ENCODE measurements around the gene NACC1. TPM values are rescaled to one million over a fixed set of nuclear protein-coding genes. Genes with fewer than 3 reads are reported as not detected.
A peak's percentile ranks its signal among the peaks of the same experiment; 100 is the strongest.
"Not testable (repeated sequence)": the region's sequence is repeated elsewhere in the genome, so short reads cannot be mapped to it uniquely, and the experiment has no call there.

NACC1 gene
- total RNA-seq, 1 donor from 2014 or later: 66.2 TPM

- DNase-seq (ENCODE audit: low read depth): no peak
Measured at GRCh38 chr19:13138171-13138915, 20.3 kb downstream of the NACC1 start.

DNA sequence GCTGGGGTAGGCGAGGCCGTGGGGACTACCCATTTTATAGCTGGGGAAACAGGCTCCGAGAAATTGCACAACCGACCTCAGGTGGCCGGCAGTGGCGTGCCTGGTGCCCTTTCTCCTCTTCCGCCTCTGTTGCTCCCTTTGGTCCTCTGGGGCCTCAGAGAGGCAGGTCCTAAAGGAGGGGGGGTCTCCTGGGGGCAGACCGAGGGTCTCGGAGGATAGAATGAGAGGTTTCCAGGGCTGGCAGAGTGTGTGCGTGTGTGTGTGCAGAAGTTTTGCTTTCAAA, 20.8 kb downstream of the NACC1 start:
- no peak for DNase-seq (ENCODE audit: low read depth)

GRCh38 chr19:13139633-13140311, 21.7 kb downstream of the NACC1 start:
- no peak for DNase-seq (ENCODE audit: low read depth)

GRCh38 chr19:13146763-13147563, 28.9 kb downstream of the NACC1 start:
- DNase-seq (ENCODE audit: low read depth): no peak

DNA sequence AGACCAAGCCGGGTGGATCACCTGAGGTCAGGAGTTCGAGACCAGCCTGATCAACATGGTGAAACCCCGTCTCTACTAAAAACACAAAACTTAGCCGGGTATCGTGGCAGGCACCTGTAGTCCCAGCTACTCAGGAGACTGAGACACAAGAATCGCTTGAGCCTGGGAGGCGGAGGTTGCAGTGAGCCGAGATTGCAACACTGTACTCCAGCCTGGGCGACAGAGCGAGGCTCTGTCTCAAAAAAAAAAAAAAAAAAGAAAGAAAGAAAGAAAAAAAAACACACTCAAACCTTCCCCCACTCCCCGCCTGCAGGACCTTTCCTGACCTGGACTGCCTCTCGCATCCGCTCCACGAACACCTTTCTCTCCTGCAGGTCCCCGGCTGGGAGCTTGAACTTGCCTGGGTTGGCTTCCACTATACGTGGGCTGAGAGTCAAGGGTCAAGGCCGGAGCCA, 31.1 kb downstream of the NACC1 start:
- not testable (repeated sequence) for DNase-seq (ENCODE audit: low read depth)

GRCh38 chr19:13149628-13150186, 31.6 kb downstream of the NACC1 start:
- DNase-seq (ENCODE audit: low read depth): peak; percentile 53

- peak; percentile 96 for DNase-seq (ENCODE audit: low read depth)
Measured at GRCh38 chr19:13150187-13150930, 32.3 kb downstream of the NACC1 start, which contains the start of the genes IER2 and STX10. IER2 (plus strand) TSS chr19:13150411; CDS start chr19:13153187, 2,776 bp downstream. STX10 (minus strand) TSS chr19:13150375; CDS start chr19:13150173, 202 bp downstream.

GRCh38 chr19:13150931-13151604, 33.0 kb downstream of the NACC1 start:
- DNase-seq (ENCODE audit: low read depth): peak; percentile 28

DNA sequence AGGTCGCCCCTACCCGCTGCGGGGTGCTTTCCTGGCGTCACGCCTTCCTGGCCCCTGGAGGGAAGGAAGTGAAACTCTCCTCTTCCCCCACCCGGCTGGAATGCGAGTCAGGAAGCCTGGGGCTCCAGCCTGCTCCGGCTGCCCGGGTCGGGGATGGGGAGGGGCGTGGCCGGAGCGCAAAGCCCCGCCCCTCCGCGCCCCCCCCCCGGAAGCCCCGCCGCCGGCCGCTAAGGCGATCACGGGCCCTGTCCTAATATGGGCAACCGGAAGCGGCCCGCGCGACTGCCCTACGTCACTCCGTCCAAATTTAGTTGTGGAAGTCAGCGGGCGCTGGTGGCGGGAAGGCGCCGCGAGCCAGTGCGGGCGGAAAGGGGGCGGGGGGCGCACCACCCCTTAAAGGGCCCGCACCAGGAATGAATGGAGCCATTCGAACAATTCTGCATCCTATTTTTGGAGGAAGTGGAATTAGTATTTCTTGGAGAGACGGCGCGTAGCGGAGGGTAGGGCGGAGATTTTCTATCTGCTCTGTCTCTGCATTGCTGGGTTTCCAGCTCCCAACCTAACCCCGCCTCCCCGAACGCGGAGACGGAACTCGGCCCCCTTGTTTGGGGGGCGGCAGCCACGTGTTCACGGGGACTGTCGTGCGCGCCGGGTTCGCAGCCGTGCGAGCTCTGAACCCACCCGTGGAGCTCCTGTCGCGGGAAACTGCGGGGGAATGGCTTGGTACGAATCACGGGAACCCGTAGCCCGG, 33.7 kb downstream of the NACC1 start:
- peak; percentile 96 for DNase-seq (ENCODE audit: low read depth)

DNA sequence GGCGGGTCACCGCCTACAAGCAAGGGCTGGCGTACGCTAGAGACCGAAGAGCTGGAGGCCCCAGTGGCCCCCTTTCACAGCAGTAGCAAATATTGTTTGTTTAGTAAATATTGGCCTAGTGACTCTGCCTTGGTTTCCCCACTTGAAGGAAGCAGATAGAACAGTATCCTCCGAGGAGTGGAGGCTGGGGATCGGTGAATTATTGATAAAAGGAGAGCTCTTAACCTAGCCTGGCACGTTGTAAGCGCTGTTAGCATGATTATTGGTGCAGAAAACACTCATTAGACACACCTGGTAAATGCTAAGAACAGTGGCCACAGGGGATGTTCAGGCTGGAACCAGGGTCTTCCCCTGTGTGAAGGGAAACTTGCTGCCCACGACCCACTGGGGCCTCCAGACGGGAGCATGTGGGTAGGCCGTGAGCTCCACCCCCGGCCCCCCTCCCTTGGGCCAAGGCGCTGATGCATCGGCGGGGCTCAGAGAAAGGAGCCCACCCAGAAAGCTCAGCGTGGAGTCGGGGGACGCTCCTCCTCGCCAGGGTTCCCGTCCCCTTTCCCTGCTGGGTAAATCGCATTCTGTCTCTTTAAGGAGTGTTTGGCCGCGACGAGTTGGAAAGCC, 34.4 kb downstream of the NACC1 start:
- DNase-seq (ENCODE audit: low read depth): no peak

- DNase-seq (ENCODE audit: low read depth): peak; percentile 97
Measured at GRCh38 chr19:13152974-13153568, 35.0 kb downstream of the NACC1 start.

DNA sequence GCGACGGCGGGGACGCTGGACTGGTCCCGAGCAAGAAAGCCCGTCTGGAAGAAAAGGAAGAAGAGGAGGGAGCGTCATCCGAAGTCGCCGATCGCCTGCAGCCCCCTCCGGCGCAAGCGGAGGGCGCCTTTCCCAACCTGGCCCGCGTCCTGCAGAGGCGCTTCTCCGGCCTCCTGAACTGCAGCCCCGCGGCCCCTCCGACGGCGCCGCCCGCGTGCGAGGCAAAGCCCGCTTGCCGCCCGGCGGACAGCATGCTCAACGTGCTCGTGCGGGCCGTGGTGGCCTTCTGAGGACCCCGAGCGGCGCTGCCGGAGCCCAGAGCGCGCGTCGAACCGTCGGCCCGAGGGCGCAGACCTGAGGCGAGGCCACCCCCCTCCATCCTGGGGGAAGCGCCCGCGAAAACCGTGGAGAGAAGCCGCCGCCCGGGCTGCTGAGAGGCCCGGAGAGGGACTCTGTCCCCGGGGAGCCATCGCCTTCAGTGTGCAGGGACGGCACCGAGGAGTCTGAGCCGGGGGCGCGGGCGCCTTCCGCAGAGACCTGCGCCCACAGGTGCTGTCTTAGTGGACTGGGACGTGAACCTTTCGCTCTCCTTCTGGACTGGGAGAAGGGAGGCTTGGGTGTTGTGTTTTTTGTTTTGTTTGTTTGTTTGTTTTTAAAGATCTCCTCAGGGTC, 35.6 kb downstream of the NACC1 start:
- DNase-seq (ENCODE audit: low read depth): peak; percentile 62

- peak; percentile 93 for DNase-seq (ENCODE audit: low read depth)
Measured at GRCh38 chr19:13154241-13154778, 36.2 kb downstream of the NACC1 start.

DNA sequence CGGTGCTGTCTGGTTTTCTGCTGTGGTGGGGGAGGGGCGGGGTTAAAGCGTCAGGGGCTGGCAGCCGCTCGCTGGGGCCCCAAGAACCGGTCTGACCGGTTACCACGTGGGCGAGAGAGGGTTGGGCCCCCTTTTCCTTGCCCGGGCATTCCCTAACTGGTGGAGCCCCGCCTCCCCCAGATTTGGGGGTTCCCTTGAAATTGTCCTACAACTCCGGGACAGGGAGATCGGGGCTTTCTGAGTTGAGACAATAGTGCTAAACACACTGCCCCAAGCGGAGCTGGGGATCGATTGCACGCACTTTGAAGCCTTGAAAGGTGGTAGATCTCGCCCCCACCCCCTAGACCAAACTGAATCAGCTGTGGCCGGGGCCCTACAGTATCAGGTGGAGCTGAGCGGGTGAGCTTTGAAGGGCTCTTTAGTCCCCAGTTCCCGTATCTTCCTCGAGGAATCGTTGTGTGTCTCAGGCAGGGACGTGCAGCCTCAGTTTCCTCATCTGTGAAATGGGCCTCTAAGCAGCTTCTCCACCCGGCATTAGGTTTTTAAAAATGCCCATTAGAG, 36.9 kb downstream of the NACC1 start:
- peak; percentile 65 for DNase-seq (ENCODE audit: low read depth)

DNA sequence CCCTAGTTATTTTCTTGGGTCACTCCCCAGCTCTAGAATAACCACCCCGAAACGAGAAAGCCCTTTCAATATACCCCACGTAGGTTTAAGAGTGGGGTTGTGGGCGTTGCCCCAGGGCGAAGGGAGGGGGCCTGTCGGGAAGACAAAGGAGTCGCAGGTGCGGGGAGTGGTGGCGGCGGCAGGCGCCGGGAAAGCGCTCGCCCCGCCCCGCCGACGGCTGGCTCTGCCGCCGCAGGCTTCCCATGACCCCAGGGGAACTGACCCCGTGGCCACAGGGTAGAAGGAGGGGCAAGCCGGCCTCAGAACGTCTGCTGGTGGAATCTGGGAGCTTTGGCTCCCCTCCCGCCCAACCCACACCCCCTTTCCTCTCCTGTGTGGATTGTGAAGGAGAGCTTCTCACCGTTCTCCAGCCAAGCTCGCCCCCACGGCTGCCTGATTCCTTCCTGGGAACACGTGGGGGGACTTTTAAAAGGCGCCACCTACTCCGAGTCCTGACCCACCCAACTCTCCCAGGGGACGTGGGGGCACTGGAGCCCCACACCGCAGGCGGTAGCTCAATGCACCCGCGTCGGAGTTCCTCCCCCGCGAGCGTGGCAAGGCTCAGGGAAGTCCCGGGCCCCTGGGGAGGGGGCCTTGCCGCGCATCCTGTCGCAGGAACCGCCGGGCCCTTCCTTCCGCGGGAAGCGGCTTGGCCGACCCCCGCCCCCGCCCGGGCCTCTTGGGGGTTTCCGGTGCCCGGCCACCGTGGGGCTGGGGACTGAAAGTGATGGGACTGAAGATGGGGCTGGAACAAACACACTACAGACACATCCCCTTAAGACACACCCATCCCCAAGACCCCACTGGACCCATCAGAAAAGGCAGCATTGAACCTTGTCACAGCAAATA, 37.7 kb downstream of the NACC1 start:
- DNase-seq (ENCODE audit: low read depth): peak; percentile 88

DNA sequence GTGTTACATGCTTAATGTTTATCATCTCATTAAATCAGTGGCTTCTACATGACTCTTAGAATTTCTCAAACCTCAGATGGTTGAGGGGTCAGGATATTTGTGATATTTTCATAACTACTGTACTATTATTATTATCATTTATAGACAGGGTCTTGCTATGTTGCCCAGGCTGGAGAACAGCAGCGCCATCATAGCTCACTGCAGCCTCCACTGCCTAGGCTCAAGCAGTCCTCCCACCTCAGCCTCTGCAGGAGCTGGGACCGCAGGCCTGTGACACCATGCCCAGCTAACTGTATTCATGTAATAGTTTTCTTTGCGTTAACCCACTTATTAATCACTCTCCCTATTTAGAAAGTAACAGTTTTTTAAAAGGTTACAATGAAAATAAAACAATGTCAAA, 41.6 kb downstream of the NACC1 start:
- DNase-seq (ENCODE audit: low read depth): no peak

Measured in myocyte (in vitro differentiated cells).